BE2C (cell line): ENCODE results near the gene C16orf95.

ENCODE experiments used
- DNase-seq: peaks from one replicate; pipeline ENCODE4 v3.0.0-alpha.2; 2020
- H3K27me3 ChIP-seq: fragments of 250-450 bp; sonication (Bioruptor Pico); 2 replicates; pipeline ENCODE4 v1.5.1; 2020; ENCODE audit warnings: mild to moderate bottlenecking
- H3K36me3 ChIP-seq: fragments of 250-450 bp; sonication (Bioruptor Pico); 2 replicates; pipeline ENCODE4 v1.5.1; 2020; ENCODE audit warnings: mild to moderate bottlenecking
- H3K4me1 ChIP-seq: fragments of 250-450 bp; sonication (Bioruptor Pico); 2 replicates; pipeline ENCODE4 v1.5.1; 2020
- H3K4me3 ChIP-seq: 2 replicates; pipeline ENCODE4 v1.5.1; 2011; ENCODE audit warnings: low read depth, low read length
- H3K9me3 ChIP-seq: fragments of 250-450 bp; sonication (Bioruptor Pico); 2 replicates; pipeline ENCODE4 v1.5.1; 2020
- CTCF ChIP-seq: IDR thresholded peaks from 2 replicates; pipeline ENCODE4 v1.5.1; 2012; ENCODE audit warnings: mild to moderate bottlenecking, low read depth, low read length

C16orf95 gene

GRCh38 chr16:87338155-87338765, 21.1 kb upstream of the C16orf95 start:
- H3K4me1 ChIP-seq: peaks cover 5% of the 10 kb centered on the region; the same call in 1 of the 2 replicates

GRCh38 chr16:87337262-87337771, 20.1 kb upstream of the C16orf95 start:
- Histone ChIP-seq H3K4me1 (peaks cover 5% of the 10 kb centered on the region; the same call in 1 of the 2 replicates), H3K36me3 (peaks cover 34% of the 10 kb centered on the region), H3K9me3 (no peaks in the 10 kb centered on the region), H3K4me3 (no peak overlapping the region), H3K27me3 (no peaks in the 10 kb centered on the region)
- DNase-seq: no peak
- TF ChIP-seq CTCF: no peak

More at GRCh38 chr16:87338155-87338765, 21.1 kb upstream of the C16orf95 start:
- peaks cover 43% of the 10 kb centered on the region for H3K36me3 ChIP-seq
- no peak for DNase-seq
- H3K27me3 ChIP-seq: no peaks in the 10 kb centered on the region
- H3K4me3 ChIP-seq: no peak overlapping the region
- no peak for TF ChIP-seq CTCF
- no peaks in the 10 kb centered on the region for H3K9me3 ChIP-seq

- H3K4me3 ChIP-seq: no peak overlapping the region
- peaks cover 5% of the 10 kb centered on the region; the same call in 1 of the 2 replicates for H3K4me1 ChIP-seq
- H3K27me3 ChIP-seq: no peaks in the 10 kb centered on the region
- TF ChIP-seq CTCF: no peak
- H3K36me3 ChIP-seq: peaks cover 34% of the 10 kb centered on the region
- no peak for DNase-seq
- no peaks in the 10 kb centered on the region for H3K9me3 ChIP-seq
Measured at GRCh38 chr16:87336434-87337240, 19.4 kb upstream of the C16orf95 start.

GRCh38 chr16:87335625-87336433, 18.6 kb upstream of the C16orf95 start:
- peaks cover 37% of the 10 kb centered on the region for H3K36me3 ChIP-seq

More at GRCh38 chr16:87335625-87336433, 18.6 kb upstream of the C16orf95 start:
- no peaks in the 10 kb centered on the region for H3K27me3 ChIP-seq
- H3K9me3 ChIP-seq: no peaks in the 10 kb centered on the region
- H3K4me3 ChIP-seq: no peak overlapping the region
- no peak for TF ChIP-seq CTCF
- no peak for DNase-seq
- peaks cover 5% of the 10 kb centered on the region; the same call in 1 of the 2 replicates for H3K4me1 ChIP-seq
